ENCODE measurements around the gene PDLIM1. TPM values are rescaled to one million over a fixed set of nuclear protein-coding genes. Genes with fewer than 3 reads are reported as not detected.

Gene PDLIM1
- total and polyA plus RNA-seq, 2 of the 8 experiments (the other 6 are each of a cell fraction or from before 2014, with no cell fraction given), result 169 to 245 TPM

DNA sequence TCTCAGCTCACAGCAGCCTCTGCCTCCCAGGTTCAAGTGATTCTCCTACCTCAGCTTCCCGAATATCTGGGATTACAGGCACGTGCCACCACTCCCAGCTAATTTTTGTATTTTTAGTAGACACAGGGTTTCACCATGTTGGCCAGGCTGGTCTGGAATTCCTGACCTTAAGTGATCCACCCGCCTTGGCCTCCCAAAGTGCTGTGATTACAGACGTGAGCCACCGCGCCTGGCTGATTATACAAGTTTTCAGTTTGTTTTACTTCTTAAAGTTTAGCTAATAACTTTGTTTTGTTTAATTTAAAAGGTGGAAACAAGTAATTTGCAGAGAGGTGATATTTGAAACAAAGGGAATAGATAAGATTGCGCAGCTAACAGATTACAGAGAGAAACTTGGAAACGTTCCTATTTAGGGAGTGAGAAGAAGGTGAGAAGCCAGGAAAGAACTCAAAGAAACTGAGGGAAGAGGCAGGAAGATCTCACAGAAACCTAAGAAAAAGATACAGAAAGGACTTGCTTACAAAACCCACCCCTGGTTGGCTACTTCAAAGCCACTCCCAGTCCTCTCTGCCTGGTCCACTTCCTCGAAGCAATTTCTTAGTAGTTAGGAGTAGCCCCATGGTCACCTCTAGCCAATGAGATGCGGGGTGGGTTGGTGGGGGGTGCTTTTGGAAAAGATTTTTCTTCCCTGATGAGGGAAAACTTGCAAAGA, 15.0 kb upstream of the PDLIM1 start:
- H3K14ac ChIP-seq (ENCODE audit: insufficient read length), result no peak overlapping the region
- H2AFZ ChIP-seq (ENCODE audit: low read length), result no peak overlapping the region
- FAIRE-seq, result no peak
- H3K27ac ChIP-seq (ENCODE audit: low read depth, low read length), result no peak overlapping the region
- no peaks in the 10 kb centered on the region for H3K79me1 ChIP-seq (ENCODE audit: low read depth, low read length)
- no peak overlapping the region for H3K4me3 ChIP-seq (ENCODE audit: extremely low read depth in 1 of 4, insufficient read depth in 2 of 4, low read depth in 3 of 4, low read length in 4 of 4)
- H3K4me1 ChIP-seq (replicated peaks in 1 of 4; ENCODE audit: control insufficient read depth in 3 of 4, insufficient read depth in 4 of 4, low read length in 3 of 4), result peaks cover 0 to 15% (median 3%) of the 10 kb centered on the region in 4 experiments; a peak in 4 of 7 replicates
- DNase-seq (ENCODE audit: low read depth in 1 of 2, low spot score in 2 of 2), result no peak
- no peak overlapping the region for H2BK20ac ChIP-seq (ENCODE audit: low read length)
- H4K8ac ChIP-seq (ENCODE audit: extremely low read depth, insufficient read depth, low read length), result no peak overlapping the region
- no peaks in the 10 kb centered on the region for H3K36me3 ChIP-seq (ENCODE audit: control insufficient read depth in 2 of 4, insufficient read depth in 4 of 4, low read length in 3 of 4)
- no peaks in the 10 kb centered on the region for H3K9me3 ChIP-seq (ENCODE audit: insufficient read depth in 2 of 2, low read depth in 1 of 2, low read length in 1 of 2)
- H3K79me2 ChIP-seq (ENCODE audit: control insufficient read depth in 1 of 2, insufficient read depth in 2 of 2, low read length in 2 of 2), result no peaks in the 10 kb centered on the region
- H2BK12ac ChIP-seq (ENCODE audit: low read depth, low read length), result no peak overlapping the region
- ChIA-PET POLR2A (ENCODE audit: partially characterized antibody) (interaction anchor here (1.2 kb wide), 1 partner anchor 11 kb away, joined by 6 read pairs; no protein-coding TSS in a partner anchor), CTCF (ENCODE audit: partially characterized antibody) (interaction anchor here (1.1 kb wide), 1 partner anchor 68 kb away, joined by 3 read pairs; no protein-coding TSS in a partner anchor)
- no peak overlapping the region for H2AK5ac ChIP-seq (ENCODE audit: low read depth, low read length)
- H3K4me2 ChIP-seq (ENCODE audit: insufficient read depth in 1 of 2, low read depth in 2 of 2, low read length in 2 of 2), result no peak overlapping the region
- no peak overlapping the region for H4K5ac ChIP-seq (ENCODE audit: insufficient read length, low read depth, low read length)
- H3K23ac ChIP-seq (ENCODE audit: insufficient read length), result no peak overlapping the region
- H3K56ac ChIP-seq (replicated peaks; ENCODE audit: insufficient read length, low read depth, low read length), result no peak overlapping the region
- H3K18ac ChIP-seq (ENCODE audit: extremely low read depth, low read length), result no peak overlapping the region
- no peaks in the 10 kb centered on the region for H4K20me1 ChIP-seq (replicated peaks in 1 of 2; ENCODE audit: control insufficient read depth in 1 of 2, insufficient read depth in 2 of 2, low read length in 2 of 2)
- H4K91ac ChIP-seq (replicated peaks; ENCODE audit: insufficient read length, low read length), result no peak overlapping the region
- H3K27me3 ChIP-seq (replicated peaks in 1 of 4; ENCODE audit: control insufficient read depth in 3 of 4, extremely low read depth in 1 of 4, insufficient read depth in 3 of 4, low read length in 3 of 4), result peaks cover 0 to 3% (median 0%) of the 10 kb centered on the region in 4 experiments; a peak in 1 of 7 replicates
- 94% methylated on average over 10 of the region's 10 CpGs; no CpG with 5 or more reads in 1 of the 2 experiments for WGBS, 2 experiments (ENCODE audit: extremely low coverage in 1 of 2, insufficient coverage in 1 of 2, insufficient read length in 1 of 2, insufficient replicate concordance in 2 of 2, low coverage in 1 of 2, low lambda C conversion rate in 2 of 2, missing lambda C conversion rate in 1 of 2)
- no peak overlapping the region for H3K9ac ChIP-seq (replicated peaks in 1 of 4; ENCODE audit: extremely low read depth in 1 of 4, low read depth in 3 of 4, low read length in 3 of 4)
- H3K4ac ChIP-seq (replicated peaks; ENCODE audit: insufficient read length, low read depth, low read length), result no peak overlapping the region
- no peak overlapping the region for H2BK120ac ChIP-seq (replicated peaks; ENCODE audit: low read depth, low read length)
- no peak overlapping the region for H2BK5ac ChIP-seq (ENCODE audit: low read depth, low read length)
- H3K23me2 ChIP-seq (ENCODE audit: low read depth, low read length), result no peaks in the 10 kb centered on the region; the same call in 1 of the 2 replicates
- H2BK15ac ChIP-seq (ENCODE audit: low read length), result no peak overlapping the region

Measured in H1 (cell line).